CD14-positive monocyte (primary cell): ENCODE data around the gene PRSS48. TPM values are rescaled to one million over a fixed set of nuclear protein-coding genes. Genes with fewer than 3 reads are reported as not detected.

Source experiments
- DNase-seq, 3 donors: peaks; one replicate each; pipeline ENCODE4 v3.0.0-alpha.2; 2011 to 2022
- H2AFZ ChIP-seq: 2 replicates; pipeline ENCODE4 v1.6.0; 2012; ENCODE audit warnings: mild to moderate bottlenecking, low read depth, low read length, inconsistent platforms; ENCODE audit not compliant: insufficient read depth, poor library complexity, severe bottlenecking
- H3K27ac ChIP-seq, 2 donors: 1 replicate in 1 of 2; 2 replicates in 1 of 2; pipeline ENCODE4 v1.5.1; 2012 to 2013; ENCODE audit warnings: low read length in 2 of 2, control low read depth in 1 of 2, inconsistent platforms in 1 of 2, low read depth in 1 of 2, mild to moderate bottlenecking in 1 of 2
- H3K27me3 ChIP-seq, 2 donors: one replicate each; pipeline versions ENCODE4 v1.6.0 to v1.6.1; 2011 to 2013; ENCODE audit warnings: low read length in 2 of 2; ENCODE audit not compliant: control insufficient read depth in 2 of 2, insufficient read depth in 2 of 2
- H3K36me3 ChIP-seq, 2 donors: replicated peaks in 1 of 2; 1 replicate in 1 of 2; 2 replicates in 1 of 2; pipeline versions ENCODE4 v1.5.1 to v1.6.1; 2012 to 2013; ENCODE audit warnings: low read length in 2 of 2, control low read depth in 1 of 2, inconsistent platforms in 1 of 2, mild to moderate bottlenecking in 1 of 2; ENCODE audit not compliant: insufficient read depth in 2 of 2, control insufficient read depth in 1 of 2
- H3K4me1 ChIP-seq, 2 donors: 1 replicate in 1 of 2; 2 replicates in 1 of 2; pipeline versions ENCODE4 v1.5.1 to v1.6.1; 2012 to 2013; ENCODE audit warnings: low read length in 2 of 2, control low read depth in 1 of 2, inconsistent platforms in 1 of 2, mild to moderate bottlenecking in 1 of 2, moderate library complexity in 1 of 2; ENCODE audit not compliant: insufficient read depth in 2 of 2, control insufficient read depth in 1 of 2
- H3K4me2 ChIP-seq: replicated peaks from 2 replicates; pipeline ENCODE3; 2012; ENCODE audit warnings: low read length, moderate library complexity, mild to moderate bottlenecking; ENCODE audit not compliant: poor library complexity, severe bottlenecking; ENCODE audit errors: extremely low read depth
- H3K4me3 ChIP-seq, 3 experiments: fragments of 200-600 bp in 1 of 3; sonication (generic) in 1 of 3; replicated peaks in 1 of 3; 1 replicate in 2 of 3; 2 replicates in 1 of 3; pipeline ENCODE4 v1.5.1; 2011 to 2013; ENCODE audit warnings: low read length in 3 of 3, mild to moderate bottlenecking in 3 of 3, control low read depth in 2 of 3, low read depth in 2 of 3, inconsistent platforms in 1 of 3, moderate library complexity in 1 of 3
- H3K79me2 ChIP-seq: 2 replicates; pipeline ENCODE4 v1.6.0; 2012; ENCODE audit warnings: mild to moderate bottlenecking, control low read depth, inconsistent platforms, low read length, moderate library complexity; ENCODE audit not compliant: insufficient read depth
- H3K9ac ChIP-seq: 2 replicates; pipeline ENCODE4 v1.6.0; 2017; ENCODE audit warnings: low read length, mild to moderate bottlenecking; ENCODE audit not compliant: insufficient read depth, poor library complexity, severe bottlenecking
- H3K9me3 ChIP-seq, 2 donors: replicated peaks in 1 of 2; 1 replicate in 1 of 2; 2 replicates in 1 of 2; pipeline versions ENCODE4 v1.5.1 to v1.6.1; 2012 to 2013; ENCODE audit warnings: low read length in 2 of 2, control low read depth in 1 of 2; ENCODE audit not compliant: control insufficient read depth in 1 of 2, insufficient read depth in 1 of 2
- H4K20me1 ChIP-seq: 2 replicates; pipeline ENCODE4 v1.6.0; 2012; ENCODE audit warnings: mild to moderate bottlenecking, low read length, control low read depth, moderate library complexity; ENCODE audit not compliant: insufficient read depth
- H3K27ac Mint-ChIP-seq, 7 donors: one replicate each; pipeline ENCODE4 v1.8.0; 2020; ENCODE audit warnings: mild to moderate bottlenecking in 7 of 7, mixed read lengths in 7 of 7, moderate library complexity in 6 of 7, inconsistent platforms in 2 of 7
- H3K27me3 Mint-ChIP-seq, 3 donors: one replicate each; pipeline ENCODE4 v1.8.0; 2021 to 2022; ENCODE audit warnings: low read depth in 3 of 3, mild to moderate bottlenecking in 3 of 3, mixed read lengths in 3 of 3, moderate library complexity in 3 of 3, inconsistent platforms in 1 of 3
- H3K36me3 Mint-ChIP-seq, 2 donors: one replicate each; pipeline ENCODE4 v1.8.0; 2020; ENCODE audit warnings: mixed read lengths in 2 of 2, inconsistent platforms in 1 of 2, mild to moderate bottlenecking in 1 of 2
- H3K4me1 Mint-ChIP-seq: one replicate; pipeline ENCODE4 v1.8.0; 2020; ENCODE audit warnings: mild to moderate bottlenecking, mixed read lengths
- H3K4me3 Mint-ChIP-seq, 2 donors: one replicate each; pipeline ENCODE4 v1.8.0; 2020; ENCODE audit warnings: mild to moderate bottlenecking in 2 of 2, mixed read lengths in 2 of 2, moderate library complexity in 1 of 2
- H3K9me3 Mint-ChIP-seq, 7 donors: one replicate each; pipeline ENCODE4 v1.8.0; 2020 to 2022; ENCODE audit warnings: mixed read lengths in 7 of 7, mild to moderate bottlenecking in 6 of 7, moderate library complexity in 6 of 7, inconsistent platforms in 2 of 7
- WGBS: methylation state at CpG from one replicate; pipeline ENCODE4 v1.1.5; 2013; ENCODE audit warnings: missing lambda C conversion rate; ENCODE audit not compliant: insufficient coverage; 5-methylcytosine and 5-hydroxymethylcytosine counted together
- intact Hi-C, 2 donors: fragments of 100-400 bp; cut with micrococcal nuclease; formaldehyde crosslinking; loops; one replicate each; pipeline versions ENCODE4 v1.15.0 to v1.15.1; 2023
- polyA plus RNA-seq, 3 donors: library from polyadenylated mRNA; depleted of rRNA in 1 of 3; unstranded in 2 of 3; stranded (reverse) in 1 of 3; fragments of 300-500 nt in 2 of 3; fragments of >200 nt in 1 of 3; fragmentation: Illumina TruSeq in 2 of 3; gene quantifications; 1 replicate in 2 of 3; 2 replicates in 1 of 3; pipeline ENCODE4 v1.2.3, GENCODE V29; 2012 to 2021
- TF ChIP-seq, protein P1 (sequence below): fragments of 200-600 bp; IDR thresholded peaks from one replicate; pipeline ENCODE4 v1.8.0; 2022; ENCODE audit warnings: antibody characterized with exemption, mild to moderate bottlenecking

The PRSS48 gene
- polyA plus RNA-seq, 3 donors, result not detected

DNA sequence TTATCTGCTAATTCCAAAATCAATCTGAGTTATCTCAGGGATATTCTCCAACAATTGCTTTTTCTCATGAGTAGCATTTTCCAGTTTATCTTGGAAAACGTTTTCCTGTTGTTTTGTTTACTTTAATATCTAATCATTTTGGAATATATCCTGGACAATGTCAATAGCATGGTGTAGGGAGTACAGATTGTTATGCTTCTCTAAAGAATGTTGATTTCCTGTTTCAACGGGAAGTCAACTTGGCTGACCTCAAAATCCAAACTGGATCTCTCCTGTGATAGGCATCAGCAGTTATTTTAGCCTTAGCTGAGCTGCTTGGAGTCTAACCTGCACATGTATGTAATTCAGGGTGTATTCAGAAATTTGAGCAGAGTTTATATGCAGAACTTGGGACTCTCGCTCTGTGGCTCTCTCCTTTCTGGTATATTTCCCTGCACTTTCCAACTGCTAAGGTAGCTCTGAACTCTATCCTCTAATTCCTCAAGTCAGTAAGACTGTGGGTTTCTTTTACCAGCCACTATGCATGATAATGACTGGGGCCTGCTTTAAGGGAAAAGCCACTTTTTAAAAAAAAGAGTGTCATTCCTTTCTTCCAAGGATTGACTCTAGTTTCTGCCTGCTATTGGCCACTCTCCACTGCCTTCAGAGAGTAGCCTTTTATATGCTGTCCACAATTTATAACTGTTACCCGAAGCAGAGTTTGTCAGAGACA, 7.7 kb downstream of the PRSS48 start:
- H2AFZ ChIP-seq, result no peak overlapping the region
- no peaks in the 10 kb centered on the region for H3K4me1 ChIP-seq
- DNase-seq, result no peak
- H3K9me3 ChIP-seq, result no peaks in the 10 kb centered on the region
- Mint-ChIP-seq H3K36me3 (no peaks in the 10 kb centered on the region), H3K4me3 (no peak overlapping the region), H3K9me3 (peaks cover 0 to 7% (median 5%) of the 10 kb centered on the region in 7 donors), H3K27ac (no peak overlapping the region), H3K4me1 (no peaks in the 10 kb centered on the region), H3K27me3 (peaks cover 2 to 5% (median 4%) of the 10 kb centered on the region in 3 donors)
- no CpG with 5 or more reads among the region's 4 CpGs for WGBS
- no peaks in the 10 kb centered on the region for H3K79me2 ChIP-seq
- intact Hi-C loops, result no loop called here
- no peaks in the 10 kb centered on the region for H3K36me3 ChIP-seq
- no peak overlapping the region for H3K27ac ChIP-seq
- H3K4me3 ChIP-seq, result no peak overlapping the region
- TF ChIP-seq, protein P1, sequence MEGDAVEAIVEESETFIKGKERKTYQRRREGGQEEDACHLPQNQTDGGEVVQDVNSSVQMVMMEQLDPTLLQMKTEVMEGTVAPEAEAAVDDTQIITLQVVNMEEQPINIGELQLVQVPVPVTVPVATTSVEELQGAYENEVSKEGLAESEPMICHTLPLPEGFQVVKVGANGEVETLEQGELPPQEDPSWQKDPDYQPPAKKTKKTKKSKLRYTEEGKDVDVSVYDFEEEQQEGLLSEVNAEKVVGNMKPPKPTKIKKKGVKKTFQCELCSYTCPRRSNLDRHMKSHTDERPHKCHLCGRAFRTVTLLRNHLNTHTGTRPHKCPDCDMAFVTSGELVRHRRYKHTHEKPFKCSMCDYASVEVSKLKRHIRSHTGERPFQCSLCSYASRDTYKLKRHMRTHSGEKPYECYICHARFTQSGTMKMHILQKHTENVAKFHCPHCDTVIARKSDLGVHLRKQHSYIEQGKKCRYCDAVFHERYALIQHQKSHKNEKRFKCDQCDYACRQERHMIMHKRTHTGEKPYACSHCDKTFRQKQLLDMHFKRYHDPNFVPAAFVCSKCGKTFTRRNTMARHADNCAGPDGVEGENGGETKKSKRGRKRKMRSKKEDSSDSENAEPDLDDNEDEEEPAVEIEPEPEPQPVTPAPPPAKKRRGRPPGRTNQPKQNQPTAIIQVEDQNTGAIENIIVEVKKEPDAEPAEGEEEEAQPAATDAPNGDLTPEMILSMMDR, result no peak
- H3K9ac ChIP-seq, result no peak overlapping the region
- H3K27me3 ChIP-seq, result no peaks in the 10 kb centered on the region
- no peak overlapping the region for H3K4me2 ChIP-seq
- no peaks in the 10 kb centered on the region for H4K20me1 ChIP-seq

DNA sequence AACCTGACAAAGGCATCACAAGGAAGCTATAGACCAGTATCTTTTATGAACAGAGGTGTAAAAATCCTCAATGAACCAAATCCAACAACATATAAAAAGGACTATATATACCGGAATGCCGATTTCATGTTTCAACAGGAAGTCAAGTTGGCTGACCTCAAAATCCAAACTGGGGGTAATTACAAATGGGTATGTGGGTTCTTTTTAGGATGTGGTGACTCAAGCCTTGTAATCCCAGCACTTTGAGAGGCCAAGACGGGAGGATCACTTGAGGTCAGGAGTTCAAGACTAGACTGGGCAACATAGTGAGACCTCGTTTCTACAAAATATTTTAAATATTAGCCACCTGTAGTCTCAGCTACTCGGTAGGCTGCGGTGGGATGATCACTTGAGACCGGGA, 10.4 kb downstream of the PRSS48 start:
- Mint-ChIP-seq H3K36me3 (no peaks in the 10 kb centered on the region), H3K4me3 (no peak overlapping the region), H3K9me3 (peaks cover 0 to 9% (median 5%) of the 10 kb centered on the region in 7 donors), H3K4me1 (no peaks in the 10 kb centered on the region), H3K27me3 (peaks cover 1 to 3% (median 1%) of the 10 kb centered on the region in 3 donors), H3K27ac (no peak overlapping the region)
- Histone ChIP-seq H3K4me2 (no peak overlapping the region), H3K9me3 (no peaks in the 10 kb centered on the region), H2AFZ (no peak overlapping the region), H3K36me3 (no peaks in the 10 kb centered on the region), H3K9ac (no peak overlapping the region), H3K4me3 (no peak overlapping the region), H3K4me1 (no peaks in the 10 kb centered on the region), H3K27me3 (no peaks in the 10 kb centered on the region), H4K20me1 (no peaks in the 10 kb centered on the region), H3K79me2 (no peaks in the 10 kb centered on the region), H3K27ac (no peak overlapping the region)
- 100% methylated on average over 4 of the region's 7 CpGs for WGBS
- TF ChIP-seq, protein P1, result no peak
- intact Hi-C loops, result no loop called here
- no peak for DNase-seq
